ENCODE data around the gene ARHGAP19.
A peak's percentile ranks its signal among the peaks of the same experiment; 100 is the strongest.

Gene ARHGAP19

GRCh38 chr10:97179731-97180362, 112.6 kb downstream of the ARHGAP19 start:
- TF ChIP-seq CTCF (IDR thresholded peaks at IDR 0.05; ENCODE audit: insufficient read depth, low read length, poor library complexity, severe bottlenecking) (peak; percentile 14), EZH2phosphoT487 (conservative IDR thresholded peaks at IDR 0.05; ENCODE audit: low read length) (no peak)
- H2AFZ ChIP-seq (ENCODE audit: low read depth, low read length, severe bottlenecking): no peak overlapping the region
- H3K4me2 ChIP-seq (ENCODE audit: low read depth, low read length, poor library complexity, severe bottlenecking): no peak overlapping the region
- H3F3A ChIP-seq (ENCODE audit: insufficient read depth): no peaks in the 10 kb centered on the region
- no peaks in the 10 kb centered on the region for H3K9me3 ChIP-seq (ENCODE audit: insufficient read depth, low read length)
- H3K27me3 ChIP-seq (ENCODE audit: low read length): no peaks in the 10 kb centered on the region
- H4K20me1 ChIP-seq (ENCODE audit: low read depth, low read length): no peaks in the 10 kb centered on the region
- no peak overlapping the region for H3K4me3 ChIP-seq (ENCODE audit: insufficient read depth, low read length, poor library complexity, severe bottlenecking)
- H3K27ac ChIP-seq (ENCODE audit: low read depth, low read length): no peak overlapping the region
- H3K36me3 ChIP-seq (ENCODE audit: low read length): no peaks in the 10 kb centered on the region
- no peak overlapping the region for H3K9ac ChIP-seq (ENCODE audit: low read length)
- no peaks in the 10 kb centered on the region for H3K9me2 ChIP-seq (replicated peaks; ENCODE audit: insufficient read depth, low read length)
- no peaks in the 10 kb centered on the region for H3K79me2 ChIP-seq (ENCODE audit: insufficient read depth, low read length)

GRCh38 chr10:97179311-97179710, 113.1 kb downstream of the ARHGAP19 start:
- Histone ChIP-seq H3K27ac (ENCODE audit: low read depth, low read length) (no peak overlapping the region), H4K20me1 (ENCODE audit: low read depth, low read length) (no peaks in the 10 kb centered on the region), H3K4me3 (ENCODE audit: insufficient read depth, low read length, poor library complexity, severe bottlenecking) (no peak overlapping the region), H3K36me3 (ENCODE audit: low read length) (no peaks in the 10 kb centered on the region), H3F3A (ENCODE audit: insufficient read depth) (no peaks in the 10 kb centered on the region), H3K9me2 (replicated peaks; ENCODE audit: insufficient read depth, low read length) (no peaks in the 10 kb centered on the region), H3K27me3 (ENCODE audit: low read length) (no peaks in the 10 kb centered on the region), H2AFZ (ENCODE audit: low read depth, low read length, severe bottlenecking) (no peak overlapping the region), H3K9me3 (ENCODE audit: insufficient read depth, low read length) (no peaks in the 10 kb centered on the region), H3K4me2 (ENCODE audit: low read depth, low read length, poor library complexity, severe bottlenecking) (no peak overlapping the region), H3K9ac (ENCODE audit: low read length) (no peak overlapping the region), H3K79me2 (ENCODE audit: insufficient read depth, low read length) (no peaks in the 10 kb centered on the region)
- TF ChIP-seq EZH2phosphoT487 (conservative IDR thresholded peaks at IDR 0.05; ENCODE audit: low read length): no peak
- TF ChIP-seq CTCF (IDR thresholded peaks at IDR 0.05; ENCODE audit: insufficient read depth, low read length, poor library complexity, severe bottlenecking): no peak

GRCh38 chr10:97178074-97178473, 114.4 kb downstream of the ARHGAP19 start:
- H3K27me3 ChIP-seq (ENCODE audit: low read length): no peaks in the 10 kb centered on the region
- no peaks in the 10 kb centered on the region for H3K36me3 ChIP-seq (ENCODE audit: low read length)
- no peaks in the 10 kb centered on the region for H3F3A ChIP-seq (ENCODE audit: insufficient read depth)
- H3K9ac ChIP-seq (ENCODE audit: low read length): no peak overlapping the region
- H3K4me3 ChIP-seq (ENCODE audit: insufficient read depth, low read length, poor library complexity, severe bottlenecking): no peak overlapping the region
- no peak for TF ChIP-seq EZH2phosphoT487 (conservative IDR thresholded peaks at IDR 0.05; ENCODE audit: low read length)
- no peak for TF ChIP-seq CTCF (IDR thresholded peaks at IDR 0.05; ENCODE audit: insufficient read depth, low read length, poor library complexity, severe bottlenecking)
- no peaks in the 10 kb centered on the region for H3K9me3 ChIP-seq (ENCODE audit: insufficient read depth, low read length)
- no peaks in the 10 kb centered on the region for H3K79me2 ChIP-seq (ENCODE audit: insufficient read depth, low read length)
- H3K9me2 ChIP-seq (replicated peaks; ENCODE audit: insufficient read depth, low read length): no peaks in the 10 kb centered on the region
- H4K20me1 ChIP-seq (ENCODE audit: low read depth, low read length): no peaks in the 10 kb centered on the region
- H2AFZ ChIP-seq (ENCODE audit: low read depth, low read length, severe bottlenecking): no peak overlapping the region
- H3K4me2 ChIP-seq (ENCODE audit: low read depth, low read length, poor library complexity, severe bottlenecking): no peak overlapping the region
- H3K27ac ChIP-seq (ENCODE audit: low read depth, low read length): no peak overlapping the region
